ENCODE results near the gene DAB2IP. TPM values are rescaled to one million over a fixed set of nuclear protein-coding genes. Genes with fewer than 3 reads are reported as not detected.

DAB2IP gene
- total RNA-seq, 6 donors from 2014 or later: 61.8 to 98.0 (median 77.2) TPM

GRCh38 chr9:121757281-121757585, 105.8 kb downstream of the DAB2IP start:
- no peaks in the 10 kb centered on the region for H3K9me3 ChIP-seq
- H3K27ac ChIP-seq: no peak overlapping the region
- H3K27me3 ChIP-seq: no peaks in the 10 kb centered on the region
- ATAC-seq (ENCODE audit: low FRiP score in 2 of 2) (no peak), DNase-seq (no peak)
- TF ChIP-seq EP300 (IDR thresholded peaks at IDR 0.05) (no peak), POLR2A (IDR thresholded peaks at IDR 0.05) (no peak), CTCF (IDR thresholded peaks at IDR 0.05) (no peak), POLR2AphosphoS5 (IDR thresholded peaks at IDR 0.05) (no peak)
- peaks cover 10 to 55% (median 41%) of the 10 kb centered on the region in 4 donors for H3K36me3 ChIP-seq
- 100% methylated on average over 1 of the region's 1 CpG; no CpG with 5 or more reads in 1 of the 2 donors for WGBS, 2 donors
- peaks cover 25 to 41% (median 33%) of the 10 kb centered on the region in 4 donors for H3K4me1 ChIP-seq
- H3K4me3 ChIP-seq: no peak overlapping the region

- ATAC-seq (ENCODE audit: low FRiP score in 2 of 2) (no peak), DNase-seq (no peak)
- H3K36me3 ChIP-seq: peaks cover 13 to 69% (median 51%) of the 10 kb centered on the region in 4 donors
- no peak overlapping the region for H3K27ac ChIP-seq
- no peak for TF ChIP-seq EP300 (IDR thresholded peaks at IDR 0.05)
- no peak for TF ChIP-seq POLR2A (IDR thresholded peaks at IDR 0.05)
- TF ChIP-seq POLR2AphosphoS5 (IDR thresholded peaks at IDR 0.05): no peak
- TF ChIP-seq CTCF (IDR thresholded peaks at IDR 0.05): no peak
- no peaks in the 10 kb centered on the region for H3K9me3 ChIP-seq
- 82 to 88% methylated on average over 9 of the region's 9 CpGs for WGBS, 2 donors
- H3K27me3 ChIP-seq: no peaks in the 10 kb centered on the region
- H3K4me3 ChIP-seq: no peak overlapping the region
- peaks cover 13 to 26% (median 19%) of the 10 kb centered on the region in 4 donors for H3K4me1 ChIP-seq
These were observed 107.3 kb downstream of the DAB2IP start for GRCh38 chr9:121758693-121759092.

GRCh38 chr9:121759996-121760395, 108.6 kb downstream of the DAB2IP start:
- H3K27ac ChIP-seq: no peak overlapping the region
- no peaks in the 10 kb centered on the region for H3K27me3 ChIP-seq
- H3K9me3 ChIP-seq: no peaks in the 10 kb centered on the region
- DNase-seq (no peak), ATAC-seq (ENCODE audit: low FRiP score in 2 of 2) (no peak)
- 94 to 99% methylated on average over 13 to 23 of the region's 23 CpGs for WGBS, 2 donors
- H3K36me3 ChIP-seq: peaks cover 14 to 82% (median 62%) of the 10 kb centered on the region in 4 donors
- peaks cover 6 to 20% (median 16%) of the 10 kb centered on the region in 4 donors for H3K4me1 ChIP-seq
- TF ChIP-seq POLR2A (IDR thresholded peaks at IDR 0.05) (no peak), EP300 (IDR thresholded peaks at IDR 0.05) (no peak), POLR2AphosphoS5 (IDR thresholded peaks at IDR 0.05) (no peak), CTCF (IDR thresholded peaks at IDR 0.05) (no peak)
- H3K4me3 ChIP-seq: no peak overlapping the region

- Histone ChIP-seq H3K36me3 (peaks cover 14 to 85% (median 62%) of the 10 kb centered on the region in 4 donors), H3K9me3 (no peaks in the 10 kb centered on the region), H3K4me1 (peaks cover 5 to 21% (median 15%) of the 10 kb centered on the region in 4 donors), H3K4me3 (no peak overlapping the region), H3K27ac (no peak overlapping the region), H3K27me3 (no peaks in the 10 kb centered on the region)
- DNase-seq: no peak
- TF ChIP-seq EP300 (IDR thresholded peaks at IDR 0.05) (no peak), CTCF (IDR thresholded peaks at IDR 0.05) (no peak), POLR2A (IDR thresholded peaks at IDR 0.05) (no peak), POLR2AphosphoS5 (IDR thresholded peaks at IDR 0.05) (no peak)
- no peak for ATAC-seq (ENCODE audit: low FRiP score in 2 of 2)
- WGBS, 2 donors: 67 to 91% methylated on average over 4 to 10 of the region's 10 CpGs
These were observed 109.1 kb downstream of the DAB2IP start for GRCh38 chr9:121760571-121760970.

- TF ChIP-seq POLR2A (IDR thresholded peaks at IDR 0.05): no peak
- TF ChIP-seq POLR2AphosphoS5 (IDR thresholded peaks at IDR 0.05): no peak
- TF ChIP-seq CTCF (IDR thresholded peaks at IDR 0.05): no peak
- TF ChIP-seq EP300 (IDR thresholded peaks at IDR 0.05): no peak
- peaks cover 5 to 17% (median 12%) of the 10 kb centered on the region in 4 donors for H3K4me1 ChIP-seq
- DNase-seq: no peak
- H3K9me3 ChIP-seq: no peaks in the 10 kb centered on the region
- H3K27me3 ChIP-seq: no peaks in the 10 kb centered on the region
- ATAC-seq (ENCODE audit: low FRiP score in 2 of 2): no peak
- WGBS, 2 donors: 92 to 98% methylated on average over 4 of the region's 6 CpGs
- H3K27ac ChIP-seq: peak overlapping the region in 2 of 4 donors; percentile 35 to 74
- H3K36me3 ChIP-seq: peaks cover 25 to 97% (median 73%) of the 10 kb centered on the region in 4 donors
- no peak overlapping the region for H3K4me3 ChIP-seq
These were observed 111.7 kb downstream of the DAB2IP start for GRCh38 chr9:121763131-121763530.

Data from upper lobe of left lung (tissue), 6 donors.